ENCODE data around the gene UVSSA.
"Not testable (repeated sequence)": the region's sequence is repeated elsewhere in the genome, so short reads cannot be mapped to it uniquely, and the experiment has no call there.

Gene UVSSA

DNA sequence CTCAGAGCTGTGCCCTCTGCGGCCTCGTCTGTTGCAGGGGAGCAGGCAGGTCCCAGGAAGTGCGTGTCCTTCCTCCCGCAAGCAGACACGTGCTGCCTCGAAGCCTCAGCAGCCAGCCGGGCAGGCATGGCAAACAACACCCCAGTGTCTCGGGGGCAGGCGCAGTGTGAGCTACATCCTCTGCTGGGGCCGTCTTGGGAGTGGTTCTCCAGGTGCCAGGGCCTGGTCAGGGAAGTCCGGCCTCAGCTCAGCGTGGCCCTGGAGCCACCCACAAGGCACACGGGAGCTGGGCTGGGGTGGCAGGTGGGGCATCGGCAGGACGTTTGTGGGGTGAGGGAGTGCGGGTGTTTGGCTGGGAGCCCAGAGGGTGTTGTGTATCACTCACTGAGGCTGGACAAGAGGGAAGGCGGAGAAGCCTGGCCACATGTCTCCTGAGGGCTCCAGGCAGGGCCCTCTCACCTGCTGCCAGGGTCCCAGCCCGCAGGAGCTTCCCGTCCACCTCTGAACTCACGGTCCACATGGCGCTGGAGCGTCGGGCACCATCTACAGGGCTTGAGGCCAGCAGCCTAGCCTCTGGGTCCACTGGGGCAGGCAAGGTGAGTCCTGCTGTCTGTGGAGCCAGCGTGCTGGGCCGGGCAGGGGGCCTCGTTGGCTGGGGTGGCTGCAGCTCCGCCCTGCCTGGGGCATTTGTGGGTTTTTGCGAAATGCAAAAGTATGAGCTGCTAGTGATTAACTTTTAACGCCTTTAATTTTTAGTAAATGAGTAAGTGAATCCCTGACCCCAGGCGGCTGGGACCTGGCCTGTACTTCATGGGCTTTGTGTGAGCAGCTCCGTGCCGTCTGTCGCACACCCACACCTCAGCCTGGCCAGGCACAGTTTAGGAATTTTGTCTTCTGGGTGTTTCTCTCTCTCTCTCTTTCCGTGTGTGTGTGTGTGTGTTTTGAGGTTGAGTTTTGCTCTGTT, 17.3 kb upstream of the UVSSA start:
- no peak for DNase-seq (ENCODE audit: low read depth, low spot score)
- Histone ChIP-seq H3K9me3 (ENCODE audit: insufficient read depth, low read length) (no peaks in the 10 kb centered on the region), H3K4me3 (ENCODE audit: insufficient read length, low read depth) (no peak overlapping the region), H3K27me3 (ENCODE audit: insufficient read depth, insufficient read length) (no peaks in the 10 kb centered on the region), H3K4me1 (ENCODE audit: insufficient read depth, insufficient read length) (peaks cover 6% of the 10 kb centered on the region), H3K36me3 (ENCODE audit: insufficient read depth, insufficient read length, low read length) (peaks cover 91% of the 10 kb centered on the region), H3K9ac (ENCODE audit: insufficient read length, low read depth) (no peak overlapping the region)
- TF ChIP-seq ZNF274 (IDR thresholded peaks at IDR 0.05; ENCODE audit: low read depth, low read length) (no peak), YY1 (IDR thresholded peaks at IDR 0.05; ENCODE audit: insufficient read depth, insufficient read length) (no peak), SUZ12 (IDR thresholded peaks at IDR 0.05; ENCODE audit: extremely low read depth, insufficient read depth, insufficient read length) (no peak)

DNA sequence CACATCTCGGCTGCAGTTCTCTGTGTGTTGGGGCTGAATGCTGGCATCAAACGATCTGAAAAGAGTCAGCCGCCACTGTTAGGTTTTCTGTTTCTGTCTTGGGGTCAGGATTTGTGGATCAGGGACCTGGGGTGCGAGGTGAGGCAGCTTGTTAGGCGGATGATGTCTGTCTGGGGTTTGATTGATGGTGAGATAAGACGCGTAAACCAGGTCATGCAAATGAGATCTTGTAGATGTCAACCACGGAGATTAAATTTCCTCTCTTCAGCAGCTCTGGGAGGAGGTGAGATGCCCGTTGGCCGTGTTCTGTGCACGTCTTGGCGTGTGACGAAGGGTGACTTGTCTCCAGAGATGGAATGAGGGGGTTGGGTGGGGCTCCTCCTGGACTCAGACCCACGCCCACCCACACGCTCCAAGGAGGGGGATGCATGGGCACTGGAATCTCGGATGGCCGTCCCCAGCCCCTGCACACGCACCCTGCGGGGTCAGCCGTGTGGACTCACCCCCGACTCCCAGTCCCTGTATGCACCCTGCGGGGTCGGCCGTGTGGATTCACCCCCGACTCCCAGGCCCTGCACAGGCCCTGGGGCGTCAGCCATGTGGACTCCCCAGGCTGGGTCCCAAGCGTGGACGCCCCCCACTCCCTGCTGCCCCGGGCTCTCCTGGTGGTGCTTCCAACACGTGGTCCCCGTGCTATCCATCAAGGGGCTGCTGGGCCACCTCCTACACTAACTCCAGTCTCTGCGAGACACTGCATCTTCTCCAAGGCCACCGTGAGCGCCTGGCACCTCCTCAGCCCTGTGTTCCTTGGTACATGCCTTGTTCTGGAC, 16.0 kb upstream of the UVSSA start:
- peaks cover 6% of the 10 kb centered on the region for H3K4me1 ChIP-seq (ENCODE audit: insufficient read depth, insufficient read length)
- no peak for TF ChIP-seq ZNF274 (IDR thresholded peaks at IDR 0.05; ENCODE audit: low read depth, low read length)
- H3K36me3 ChIP-seq (ENCODE audit: insufficient read depth, insufficient read length, low read length) = peaks cover 86% of the 10 kb centered on the region
- H3K9ac ChIP-seq (ENCODE audit: insufficient read length, low read depth) = no peak overlapping the region
- H3K27me3 ChIP-seq (ENCODE audit: insufficient read depth, insufficient read length) = no peaks in the 10 kb centered on the region
- no peak overlapping the region for H3K4me3 ChIP-seq (ENCODE audit: insufficient read length, low read depth)
- H3K9me3 ChIP-seq (ENCODE audit: insufficient read depth, low read length) = no peaks in the 10 kb centered on the region
- no peak for DNase-seq (ENCODE audit: low read depth, low spot score)

- Histone ChIP-seq H3K4me1 (ENCODE audit: insufficient read depth, insufficient read length) (peaks cover 6% of the 10 kb centered on the region), H3K9ac (ENCODE audit: insufficient read length, low read depth) (no peak overlapping the region), H3K4me3 (ENCODE audit: insufficient read length, low read depth) (no peak overlapping the region), H3K9me3 (ENCODE audit: insufficient read depth, low read length) (no peaks in the 10 kb centered on the region), H3K27me3 (ENCODE audit: insufficient read depth, insufficient read length) (no peaks in the 10 kb centered on the region), H3K36me3 (ENCODE audit: insufficient read depth, insufficient read length, low read length) (peaks cover 86% of the 10 kb centered on the region)
- DNase-seq (ENCODE audit: low read depth, low spot score) = no peak
- TF ChIP-seq ZNF274 (IDR thresholded peaks at IDR 0.05; ENCODE audit: low read depth, low read length) (no peak), YY1 (IDR thresholded peaks at IDR 0.05; ENCODE audit: insufficient read depth, insufficient read length) (no peak)
These were observed 15.2 kb upstream of the UVSSA start for GRCh38 chr4:1331591-1332353.

GRCh38 chr4:1332686-1333085, 14.3 kb upstream of the UVSSA start:
- Histone ChIP-seq H3K4me3 (ENCODE audit: insufficient read length, low read depth) (no peak overlapping the region), H3K9ac (ENCODE audit: insufficient read length, low read depth) (no peak overlapping the region), H3K9me3 (ENCODE audit: insufficient read depth, low read length) (no peaks in the 10 kb centered on the region), H3K4me1 (ENCODE audit: insufficient read depth, insufficient read length) (peaks cover 10% of the 10 kb centered on the region), H3K36me3 (ENCODE audit: insufficient read depth, insufficient read length, low read length) (peaks cover 86% of the 10 kb centered on the region), H3K27me3 (ENCODE audit: insufficient read depth, insufficient read length) (no peaks in the 10 kb centered on the region)
- DNase-seq (ENCODE audit: low read depth, low spot score) = no peak
- no peak for TF ChIP-seq YY1 (IDR thresholded peaks at IDR 0.05; ENCODE audit: insufficient read depth, insufficient read length)
- TF ChIP-seq SUZ12 (IDR thresholded peaks at IDR 0.05; ENCODE audit: extremely low read depth, insufficient read depth, insufficient read length) = no peak
- no peak for TF ChIP-seq ZNF274 (IDR thresholded peaks at IDR 0.05; ENCODE audit: low read depth, low read length)

- no peak overlapping the region for H3K4me3 ChIP-seq (ENCODE audit: insufficient read length, low read depth)
- DNase-seq (ENCODE audit: low read depth, low spot score) = no peak
- no peak for TF ChIP-seq YY1 (IDR thresholded peaks at IDR 0.05; ENCODE audit: insufficient read depth, insufficient read length)
- peaks cover 86% of the 10 kb centered on the region for H3K36me3 ChIP-seq (ENCODE audit: insufficient read depth, insufficient read length, low read length)
- H3K9ac ChIP-seq (ENCODE audit: insufficient read length, low read depth) = no peak overlapping the region
- H3K4me1 ChIP-seq (ENCODE audit: insufficient read depth, insufficient read length) = peaks cover 12% of the 10 kb centered on the region
- H3K27me3 ChIP-seq (ENCODE audit: insufficient read depth, insufficient read length) = no peaks in the 10 kb centered on the region
- H3K9me3 ChIP-seq (ENCODE audit: insufficient read depth, low read length) = no peaks in the 10 kb centered on the region
These were observed 13.8 kb upstream of the UVSSA start for GRCh38 chr4:1333256-1333655.

DNA sequence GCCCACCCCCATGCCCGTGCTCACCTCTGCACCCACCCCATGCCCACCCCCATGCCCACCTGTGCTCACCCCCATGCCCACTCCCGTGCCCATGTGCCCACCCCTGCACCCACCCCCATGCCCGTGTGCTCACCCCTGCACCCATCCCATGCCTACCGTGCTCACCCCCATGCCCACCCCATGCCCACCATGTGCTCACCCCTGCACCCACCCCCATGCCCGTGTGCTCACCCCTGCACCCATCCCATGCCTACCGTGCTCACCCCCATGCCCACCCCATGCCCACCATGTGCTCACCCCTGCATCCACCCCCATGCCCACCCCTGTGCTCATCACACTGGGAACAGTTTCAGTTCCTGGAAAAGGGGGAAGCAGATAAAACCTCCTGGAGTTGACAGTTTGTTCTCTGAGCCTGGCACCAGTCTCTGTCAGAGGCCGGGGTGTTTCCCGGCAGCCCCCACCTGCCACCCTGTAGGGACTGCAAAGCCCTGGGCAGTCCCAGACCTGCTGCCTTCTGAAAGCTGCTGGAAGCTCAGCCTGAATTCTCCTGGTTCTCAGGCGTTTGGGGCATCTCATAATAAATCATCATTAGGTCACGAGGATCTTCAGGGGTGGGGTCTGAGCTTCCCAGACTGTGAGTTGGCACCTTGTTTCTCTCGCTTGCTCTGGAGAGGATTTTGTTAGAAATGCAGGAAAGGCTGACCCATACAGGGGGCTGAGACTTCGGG, 13.0 kb upstream of the UVSSA start:
- DNase-seq (ENCODE audit: low read depth, low spot score); H3K9me3 ChIP-seq (ENCODE audit: insufficient read depth, low read length); H3K4me3 ChIP-seq (ENCODE audit: insufficient read length, low read depth); H3K27me3 ChIP-seq (ENCODE audit: insufficient read depth, insufficient read length); H3K9ac ChIP-seq (ENCODE audit: insufficient read length, low read depth): not testable (repeated sequence)
- H3K4me1 ChIP-seq (ENCODE audit: insufficient read depth, insufficient read length) = peaks cover 12% of the 10 kb centered on the region
- H3K36me3 ChIP-seq (ENCODE audit: insufficient read depth, insufficient read length, low read length) = peaks cover 86% of the 10 kb centered on the region

GRCh38 chr4:1334579-1334895, 12.5 kb upstream of the UVSSA start:
- H3K27me3 ChIP-seq (ENCODE audit: insufficient read depth, insufficient read length) = no peaks in the 10 kb centered on the region
- peaks cover 11% of the 10 kb centered on the region for H3K4me1 ChIP-seq (ENCODE audit: insufficient read depth, insufficient read length)
- peaks cover 86% of the 10 kb centered on the region for H3K36me3 ChIP-seq (ENCODE audit: insufficient read depth, insufficient read length, low read length)
- H3K4me3 ChIP-seq (ENCODE audit: insufficient read length, low read depth) = no peak overlapping the region
- DNase-seq (ENCODE audit: low read depth, low spot score) = no peak
- H3K9me3 ChIP-seq (ENCODE audit: insufficient read depth, low read length) = no peaks in the 10 kb centered on the region
- H3K9ac ChIP-seq (ENCODE audit: insufficient read length, low read depth) = no peak overlapping the region
- TF ChIP-seq SUZ12 (IDR thresholded peaks at IDR 0.05; ENCODE audit: extremely low read depth, insufficient read depth, insufficient read length) (no peak), ZNF274 (IDR thresholded peaks at IDR 0.05; ENCODE audit: low read depth, low read length) (no peak)

DNA sequence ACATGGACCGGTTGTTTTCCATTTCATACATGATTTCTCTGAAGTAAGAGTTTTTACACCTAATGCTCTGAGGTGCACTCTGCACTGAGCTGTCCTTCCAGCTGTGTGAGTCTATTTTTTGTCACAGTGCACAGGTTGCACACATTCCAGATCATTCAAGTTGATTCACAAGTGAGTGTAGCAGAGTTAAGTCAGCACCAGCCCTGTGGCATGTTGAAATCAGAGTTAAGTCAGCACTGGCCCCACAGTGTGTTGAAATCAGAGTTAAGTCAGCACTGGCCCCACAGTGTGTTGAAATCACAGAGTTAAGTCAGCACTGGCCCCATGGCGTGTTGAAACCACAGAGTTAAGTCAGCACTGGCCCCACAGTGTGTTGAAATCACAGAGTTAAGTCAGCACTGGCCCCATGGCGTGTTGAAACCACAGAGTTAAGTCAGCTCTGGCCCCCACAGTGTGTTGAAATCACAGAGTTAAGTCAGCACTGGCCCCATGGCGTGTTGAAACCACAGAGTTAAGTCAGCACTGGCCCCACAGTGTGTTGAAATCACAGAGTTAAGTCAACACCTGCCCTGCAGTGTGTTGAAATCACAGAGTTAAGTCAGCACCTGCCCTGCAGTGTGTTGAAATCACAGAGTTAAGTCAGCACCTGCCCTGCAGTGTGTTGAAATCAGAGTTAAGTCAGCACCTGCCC, 11.7 kb upstream of the UVSSA start:
- H3K4me1 ChIP-seq (ENCODE audit: insufficient read depth, insufficient read length); H3K9ac ChIP-seq (ENCODE audit: insufficient read length, low read depth); DNase-seq (ENCODE audit: low read depth, low spot score); H3K4me3 ChIP-seq (ENCODE audit: insufficient read length, low read depth); H3K27me3 ChIP-seq (ENCODE audit: insufficient read depth, insufficient read length); H3K9me3 ChIP-seq (ENCODE audit: insufficient read depth, low read length): not testable (repeated sequence)
- H3K36me3 ChIP-seq (ENCODE audit: insufficient read depth, insufficient read length, low read length) = peaks cover 87% of the 10 kb centered on the region

Measured in NT2/D1 (cell line).